ENCODE data around the gene DOP1B.

DOP1B gene

DNA sequence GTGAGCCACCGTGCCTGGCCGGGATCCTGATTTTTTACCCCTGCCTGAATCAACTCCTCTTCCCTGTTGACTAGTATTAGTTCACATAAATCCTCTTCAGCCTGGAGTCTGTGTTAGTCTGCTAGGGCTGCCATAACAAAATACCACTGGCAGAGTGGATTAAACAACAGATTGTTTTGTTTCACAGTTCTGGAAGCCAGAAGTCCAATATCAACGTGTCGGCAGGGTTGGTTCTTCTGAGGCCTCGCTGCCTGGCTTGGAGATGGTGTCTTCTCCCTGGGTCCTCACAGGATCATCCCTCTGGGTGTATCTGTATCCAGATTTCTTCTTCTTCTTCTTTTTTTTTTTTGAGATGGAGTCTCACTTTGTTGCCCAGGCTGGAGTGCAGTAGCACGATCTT, 18.2 kb downstream of the DOP1B start:
- Histone ChIP-seq H3K27ac (ENCODE audit: low read depth, low read length) (no peak overlapping the region), H3K36me3 (ENCODE audit: insufficient read depth, low read length) (no peaks in the 10 kb centered on the region), H3K27me3 (ENCODE audit: insufficient read depth, low read length) (no peaks in the 10 kb centered on the region), H2AFZ (ENCODE audit: low read length, unreplicated experiment) (no peak overlapping the region), H3K79me2 (ENCODE audit: control insufficient read depth, insufficient read depth, low read length, unreplicated experiment) (no peaks in the 10 kb centered on the region), H3K4me3 (ENCODE audit: low read depth, low read length) (no peak overlapping the region), H3K4me1 (ENCODE audit: control insufficient read depth, insufficient read depth, low read length, unreplicated experiment) (no peaks in the 10 kb centered on the region)

DNA sequence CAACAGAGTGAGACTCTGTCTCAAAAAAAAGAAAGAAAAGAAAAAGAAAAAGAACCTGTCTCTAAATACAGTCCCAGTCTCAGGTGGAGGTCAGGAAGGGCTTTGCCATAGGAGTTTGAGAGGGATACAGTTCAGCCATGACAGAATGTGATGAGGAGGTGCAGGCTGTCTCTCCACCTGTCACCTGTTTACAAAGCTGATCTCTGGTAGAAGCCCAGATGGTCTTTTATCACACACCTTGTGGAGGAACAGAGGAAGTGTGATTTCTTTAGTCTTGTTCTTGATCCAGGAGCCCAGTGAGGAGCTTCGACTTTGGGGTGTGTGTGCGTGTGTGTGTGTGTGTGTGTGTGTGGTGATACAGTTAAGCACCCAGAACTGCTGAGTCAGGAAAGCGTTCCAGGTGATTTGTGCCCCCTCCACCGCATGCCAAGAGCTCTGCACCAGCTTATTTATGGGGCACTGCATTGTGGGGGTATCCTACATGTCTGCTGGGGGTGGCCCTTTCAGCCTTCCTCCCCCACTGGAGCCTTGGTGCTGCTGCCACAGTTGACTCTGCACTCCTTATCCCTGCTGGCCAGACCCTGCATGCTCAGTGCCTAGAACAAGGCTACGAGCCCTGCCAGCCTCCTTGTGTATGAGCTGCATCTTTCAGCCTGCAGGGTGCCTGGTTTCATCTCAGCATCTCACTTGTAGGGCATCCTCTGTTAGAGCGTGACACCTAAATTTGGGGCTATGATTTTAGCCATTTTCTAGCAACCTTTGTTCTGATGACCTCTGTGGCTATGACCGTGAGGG, 19.3 kb downstream of the DOP1B start:
- Histone ChIP-seq H3K27me3 (ENCODE audit: insufficient read depth, low read length) (no peaks in the 10 kb centered on the region), H3K4me3 (ENCODE audit: low read depth, low read length) (no peak overlapping the region), H3K79me2 (ENCODE audit: control insufficient read depth, insufficient read depth, low read length, unreplicated experiment) (no peaks in the 10 kb centered on the region), H2AFZ (ENCODE audit: low read length, unreplicated experiment) (no peak overlapping the region), H3K36me3 (ENCODE audit: insufficient read depth, low read length) (no peaks in the 10 kb centered on the region), H3K27ac (ENCODE audit: low read depth, low read length) (no peak overlapping the region), H3K4me1 (ENCODE audit: control insufficient read depth, insufficient read depth, low read length, unreplicated experiment) (no peaks in the 10 kb centered on the region)

DNA sequence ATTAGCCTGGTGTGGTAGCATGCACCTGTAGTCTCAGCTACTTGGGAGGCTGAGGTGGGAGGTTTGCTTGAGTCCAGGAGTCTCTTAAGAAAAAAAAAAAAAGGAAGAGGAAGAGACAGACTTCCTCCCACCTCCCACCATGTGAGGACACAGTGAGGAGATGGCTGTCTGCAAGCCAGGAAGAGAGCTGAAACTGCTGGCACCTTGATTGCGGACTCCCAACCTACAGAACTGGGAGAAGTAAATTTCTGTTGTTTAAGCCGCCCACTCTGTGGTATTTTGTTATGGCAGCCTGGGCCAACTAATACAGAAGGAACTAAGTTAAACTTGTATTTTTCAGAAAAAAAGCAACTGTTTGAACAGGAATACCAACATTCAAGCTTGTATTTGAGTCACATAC, 21.7 kb downstream of the DOP1B start:
- no peaks in the 10 kb centered on the region for H3K27me3 ChIP-seq (ENCODE audit: insufficient read depth, low read length)
- no peak overlapping the region for H3K4me3 ChIP-seq (ENCODE audit: low read depth, low read length)
- no peak overlapping the region for H2AFZ ChIP-seq (ENCODE audit: low read length, unreplicated experiment)
- H3K79me2 ChIP-seq (ENCODE audit: control insufficient read depth, insufficient read depth, low read length, unreplicated experiment) = no peaks in the 10 kb centered on the region
- H3K27ac ChIP-seq (ENCODE audit: low read depth, low read length) = no peak overlapping the region
- H3K4me1 ChIP-seq (ENCODE audit: control insufficient read depth, insufficient read depth, low read length, unreplicated experiment) = no peaks in the 10 kb centered on the region
- H3K36me3 ChIP-seq (ENCODE audit: insufficient read depth, low read length) = no peaks in the 10 kb centered on the region

DNA sequence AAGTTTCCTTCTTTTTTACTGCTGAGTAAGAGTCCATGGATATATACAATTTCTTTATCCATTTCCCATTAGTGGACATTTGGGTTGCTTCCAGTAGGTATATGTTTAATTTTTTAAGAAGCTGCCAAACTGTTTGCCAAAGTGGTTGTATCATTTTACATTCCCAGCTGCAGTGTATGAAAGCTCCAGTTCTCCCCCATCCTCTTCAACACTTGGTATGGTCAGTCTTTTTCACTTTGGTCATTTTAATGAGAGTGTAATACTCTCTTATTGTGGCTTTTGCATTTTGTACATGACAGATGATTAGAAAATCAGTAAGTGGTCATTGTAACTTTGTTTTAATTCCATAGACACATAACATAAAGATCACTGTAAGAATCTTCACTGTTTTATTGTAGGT, 22.5 kb downstream of the DOP1B start:
- no peaks in the 10 kb centered on the region for H3K36me3 ChIP-seq (ENCODE audit: insufficient read depth, low read length)

DNA sequence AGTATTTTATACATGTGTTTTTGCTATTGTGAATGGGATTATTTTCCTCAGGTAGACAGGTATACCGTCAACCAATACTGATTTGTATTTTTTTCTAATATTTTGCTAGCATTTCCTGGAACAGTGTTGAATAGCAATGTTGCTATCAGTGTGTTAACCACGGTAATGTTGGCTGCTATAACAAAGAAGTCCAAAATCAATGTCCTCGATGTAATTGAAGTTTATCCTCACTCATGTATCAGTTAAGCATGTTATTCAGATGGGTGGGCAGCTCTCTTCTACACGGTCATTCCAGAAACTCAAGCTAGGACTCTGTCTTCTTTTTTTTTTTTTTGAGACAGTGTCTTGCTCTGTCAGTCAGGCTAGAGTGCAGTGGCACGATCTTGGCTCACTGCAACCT, 24.3 kb downstream of the DOP1B start:
- no peak overlapping the region for H3K27ac ChIP-seq (ENCODE audit: low read depth, low read length)
- no peaks in the 10 kb centered on the region for H3K79me2 ChIP-seq (ENCODE audit: control insufficient read depth, insufficient read depth, low read length, unreplicated experiment)
- no peak overlapping the region for H3K4me3 ChIP-seq (ENCODE audit: low read depth, low read length)

More for the DNA sequence above, 22.5 kb downstream of the DOP1B start:
- no peaks in the 10 kb centered on the region for H3K4me1 ChIP-seq (ENCODE audit: control insufficient read depth, insufficient read depth, low read length, unreplicated experiment)
- H2AFZ ChIP-seq (ENCODE audit: low read length, unreplicated experiment) = no peak overlapping the region
- no peaks in the 10 kb centered on the region for H3K27me3 ChIP-seq (ENCODE audit: insufficient read depth, low read length)
- no peak overlapping the region for H3K27ac ChIP-seq (ENCODE audit: low read depth, low read length)
- no peaks in the 10 kb centered on the region for H3K79me2 ChIP-seq (ENCODE audit: control insufficient read depth, insufficient read depth, low read length, unreplicated experiment)
- no peak overlapping the region for H3K4me3 ChIP-seq (ENCODE audit: low read depth, low read length)

DNA sequence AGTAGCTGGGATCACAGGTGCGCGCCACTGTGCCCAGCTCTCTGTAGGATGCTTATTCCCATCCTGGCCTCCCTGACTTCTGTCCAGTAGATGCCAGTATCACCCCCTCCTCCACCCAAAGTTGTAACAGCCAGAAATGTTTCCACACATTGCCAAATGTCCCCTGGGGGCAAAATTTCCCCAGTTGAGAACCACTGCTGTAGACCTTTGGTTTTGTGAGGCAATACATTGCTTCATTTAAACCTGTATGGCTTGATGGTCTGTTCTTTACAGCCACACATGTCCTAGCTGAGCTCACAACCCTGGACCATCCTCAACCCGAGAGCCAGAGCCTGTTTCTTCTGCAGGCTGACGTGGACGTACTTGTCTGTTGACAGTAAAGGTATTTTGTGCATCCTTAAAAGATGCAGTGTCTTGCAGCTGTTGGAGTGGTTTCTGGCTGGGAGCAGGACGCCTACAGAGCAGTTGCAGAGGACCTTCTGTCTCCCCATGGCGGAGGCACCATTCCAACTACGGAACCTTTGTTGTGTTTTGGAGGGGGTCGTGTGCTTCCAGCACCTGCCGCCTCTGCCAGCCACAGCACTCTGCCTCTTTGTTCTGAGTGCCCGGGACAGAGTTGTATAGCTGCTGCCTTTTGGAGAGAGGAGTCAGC, 26.6 kb downstream of the DOP1B start:
- H3K27me3 ChIP-seq (ENCODE audit: insufficient read depth, low read length) = no peaks in the 10 kb centered on the region
- no peaks in the 10 kb centered on the region for H3K36me3 ChIP-seq (ENCODE audit: insufficient read depth, low read length)
- H3K4me1 ChIP-seq (ENCODE audit: control insufficient read depth, insufficient read depth, low read length, unreplicated experiment) = no peaks in the 10 kb centered on the region
- no peak overlapping the region for H3K27ac ChIP-seq (ENCODE audit: low read depth, low read length)
- H2AFZ ChIP-seq (ENCODE audit: low read length, unreplicated experiment) = no peak overlapping the region
- H3K4me3 ChIP-seq (ENCODE audit: low read depth, low read length) = no peak overlapping the region
- no peaks in the 10 kb centered on the region for H3K79me2 ChIP-seq (ENCODE audit: control insufficient read depth, insufficient read depth, low read length, unreplicated experiment)

More for the DNA sequence above, 24.3 kb downstream of the DOP1B start:
- Histone ChIP-seq H3K36me3 (ENCODE audit: insufficient read depth, low read length) (no peaks in the 10 kb centered on the region), H2AFZ (ENCODE audit: low read length, unreplicated experiment) (no peak overlapping the region), H3K27me3 (ENCODE audit: insufficient read depth, low read length) (no peaks in the 10 kb centered on the region), H3K4me1 (ENCODE audit: control insufficient read depth, insufficient read depth, low read length, unreplicated experiment) (no peaks in the 10 kb centered on the region)

DNA sequence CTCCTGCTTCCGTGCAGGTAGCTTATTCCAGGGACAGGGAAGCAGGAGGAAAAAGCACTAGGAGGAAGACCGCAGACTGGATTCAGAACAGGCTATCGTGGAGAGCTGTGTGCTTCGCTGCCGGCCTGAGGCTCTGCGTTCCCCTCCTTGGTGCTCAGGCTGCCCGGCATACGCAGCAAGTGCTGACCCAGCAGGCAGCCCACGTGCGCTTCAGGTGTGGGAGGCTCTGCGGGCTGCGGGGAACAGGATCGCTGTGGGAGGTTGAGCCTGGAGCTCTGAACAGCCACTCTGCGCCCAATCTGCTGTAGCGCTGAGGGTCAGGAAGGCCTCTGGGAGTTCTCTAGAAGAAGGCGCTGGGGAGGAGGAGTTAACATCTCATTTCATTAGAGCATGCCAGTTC, 27.9 kb downstream of the DOP1B start:
- Histone ChIP-seq H3K36me3 (ENCODE audit: insufficient read depth, low read length) (no peaks in the 10 kb centered on the region), H3K4me3 (ENCODE audit: low read depth, low read length) (no peak overlapping the region), H3K27ac (ENCODE audit: low read depth, low read length) (no peak overlapping the region), H3K27me3 (ENCODE audit: insufficient read depth, low read length) (no peaks in the 10 kb centered on the region), H2AFZ (ENCODE audit: low read length, unreplicated experiment) (no peak overlapping the region), H3K79me2 (ENCODE audit: control insufficient read depth, insufficient read depth, low read length, unreplicated experiment) (no peaks in the 10 kb centered on the region), H3K4me1 (ENCODE audit: control insufficient read depth, insufficient read depth, low read length, unreplicated experiment) (no peaks in the 10 kb centered on the region)

DNA sequence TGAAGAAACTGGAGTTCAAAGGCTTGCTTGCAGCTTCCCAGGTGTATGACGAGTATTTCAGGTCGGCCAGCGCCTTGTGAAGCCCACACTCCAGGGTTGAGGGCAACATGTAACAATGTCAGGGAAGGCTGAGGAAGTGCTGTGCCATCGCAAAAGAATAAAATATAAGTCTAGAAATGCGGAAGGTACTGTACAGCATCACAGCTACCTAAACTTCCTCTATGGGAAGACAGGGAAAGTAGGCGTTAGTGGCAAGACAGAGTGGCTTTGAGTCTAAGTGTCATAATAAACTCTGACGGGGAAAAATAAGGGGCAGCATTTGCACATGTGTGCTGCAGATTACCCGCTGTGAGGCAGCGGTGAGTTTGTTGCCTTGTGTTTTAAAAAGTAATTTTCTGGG, 28.9 kb downstream of the DOP1B start:
- no peaks in the 10 kb centered on the region for H3K36me3 ChIP-seq (ENCODE audit: insufficient read depth, low read length)
- H2AFZ ChIP-seq (ENCODE audit: low read length, unreplicated experiment) = no peak overlapping the region
- no peaks in the 10 kb centered on the region for H3K27me3 ChIP-seq (ENCODE audit: insufficient read depth, low read length)
- H3K79me2 ChIP-seq (ENCODE audit: control insufficient read depth, insufficient read depth, low read length, unreplicated experiment) = no peaks in the 10 kb centered on the region
- H3K27ac ChIP-seq (ENCODE audit: low read depth, low read length) = no peak overlapping the region
- H3K4me1 ChIP-seq (ENCODE audit: control insufficient read depth, insufficient read depth, low read length, unreplicated experiment) = no peaks in the 10 kb centered on the region
- H3K4me3 ChIP-seq (ENCODE audit: low read depth, low read length) = no peak overlapping the region

DNA sequence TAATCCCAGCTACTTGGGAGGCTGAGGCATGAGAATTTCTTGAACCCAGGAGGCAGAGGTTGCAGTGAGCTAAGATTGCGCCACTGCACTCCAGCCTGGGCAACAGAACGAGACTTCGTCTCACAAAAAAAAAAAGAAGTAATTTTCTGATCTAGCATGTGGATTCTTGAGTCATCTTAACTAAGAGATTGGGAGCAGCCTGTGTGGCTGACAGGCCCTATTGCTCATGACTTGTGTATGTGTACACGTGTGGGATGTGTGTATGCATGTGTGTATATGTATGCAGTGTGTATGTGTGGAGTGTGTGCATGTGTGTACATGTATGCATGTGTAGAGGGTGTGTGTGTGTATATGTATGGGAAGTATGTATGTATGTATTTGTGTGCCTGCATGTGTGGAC, 29.5 kb downstream of the DOP1B start:
- Histone ChIP-seq H3K27me3 (ENCODE audit: insufficient read depth, low read length) (no peaks in the 10 kb centered on the region), H3K27ac (ENCODE audit: low read depth, low read length) (no peak overlapping the region), H2AFZ (ENCODE audit: low read length, unreplicated experiment) (no peak overlapping the region), H3K79me2 (ENCODE audit: control insufficient read depth, insufficient read depth, low read length, unreplicated experiment) (no peaks in the 10 kb centered on the region), H3K4me1 (ENCODE audit: control insufficient read depth, insufficient read depth, low read length, unreplicated experiment) (no peaks in the 10 kb centered on the region), H3K36me3 (ENCODE audit: insufficient read depth, low read length) (no peaks in the 10 kb centered on the region), H3K4me3 (ENCODE audit: low read depth, low read length) (no peak overlapping the region)

DNA sequence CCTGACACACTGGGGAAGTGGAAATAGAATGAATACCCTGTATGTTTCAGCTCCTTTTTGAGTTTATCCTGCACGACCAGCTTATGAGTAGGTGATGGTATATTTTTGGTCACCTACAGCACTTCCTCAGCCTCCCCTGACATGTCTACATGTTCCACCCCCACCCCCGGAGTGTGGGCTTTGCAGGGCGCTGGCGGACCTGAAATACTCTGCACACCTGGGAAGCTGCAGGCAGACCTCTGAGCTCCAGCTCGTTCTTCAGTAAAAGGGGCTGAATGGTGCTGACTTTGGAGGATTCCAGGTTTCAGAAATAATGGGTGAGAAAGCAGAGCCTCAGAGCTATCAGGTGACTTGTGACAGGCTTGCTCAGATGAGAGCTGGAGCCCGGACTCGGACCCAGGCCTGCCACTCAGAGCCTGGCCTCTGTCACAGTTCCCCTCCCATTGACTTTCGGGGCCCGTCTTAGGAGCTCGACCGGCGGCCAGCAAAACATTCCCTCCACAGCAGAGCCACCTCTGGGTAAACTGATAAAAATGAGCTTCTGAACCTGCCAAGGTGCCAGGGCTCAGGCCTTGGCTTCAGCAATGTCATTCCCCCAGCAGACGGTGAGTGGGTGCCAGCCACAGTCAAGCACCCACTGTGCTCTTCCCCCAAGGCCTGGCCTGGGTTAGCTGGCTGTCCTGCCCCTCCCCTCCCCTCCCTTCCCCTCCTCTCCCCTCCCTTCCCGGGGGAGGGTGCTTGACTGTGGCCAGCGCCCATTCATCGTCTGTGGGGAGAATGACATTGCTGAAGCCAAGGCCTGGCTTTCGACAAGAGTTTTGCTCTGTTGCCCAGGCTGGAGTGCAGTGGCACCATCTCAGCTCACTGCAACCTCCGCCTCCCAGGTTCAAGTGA, 30.1 kb downstream of the DOP1B start:
- H3K27me3 ChIP-seq (ENCODE audit: insufficient read depth, low read length) = no peaks in the 10 kb centered on the region
- H3K4me3 ChIP-seq (ENCODE audit: low read depth, low read length) = no peak overlapping the region
- no peaks in the 10 kb centered on the region for H3K79me2 ChIP-seq (ENCODE audit: control insufficient read depth, insufficient read depth, low read length, unreplicated experiment)
- H3K36me3 ChIP-seq (ENCODE audit: insufficient read depth, low read length) = no peaks in the 10 kb centered on the region
- H3K27ac ChIP-seq (ENCODE audit: low read depth, low read length) = no peak overlapping the region
- H2AFZ ChIP-seq (ENCODE audit: low read length, unreplicated experiment) = no peak overlapping the region
- no peaks in the 10 kb centered on the region for H3K4me1 ChIP-seq (ENCODE audit: control insufficient read depth, insufficient read depth, low read length, unreplicated experiment)
